Calu3 (cell line): Measurements from ENCODE around the gene EFCAB8. TPM values are rescaled to one million over a fixed set of nuclear protein-coding genes. Genes with fewer than 3 reads are reported as not detected.

Source experiments
- BruUV-seq: library from RNA; stranded (reverse); fragments of 400-500 nt; replicated peaks from 2 replicates; lab custom pipeline; 2021; lab: Mats Ljungman, UMichigan
- CTCF ChIA-PET: fragments of 300-600 bp; sonication (Branson Sonifier 250); formaldehyde crosslinking; loops from one replicate; lab custom pipeline; 2022; ENCODE audit warnings: antibody characterized with exemption; lab: Charles Lee
- DNase-seq: peaks from one replicate; pipeline ENCODE4 v3.0.0; 2022
- H3K27ac Mint-ChIP-seq: one replicate; pipeline ENCODE4 v1.8.0; 2022; ENCODE audit warnings: mixed read lengths; ENCODE audit not compliant: unreplicated experiment
- H3K27me3 Mint-ChIP-seq: one replicate; pipeline ENCODE4 v1.8.0; 2022; ENCODE audit warnings: mixed read lengths; ENCODE audit not compliant: unreplicated experiment
- H3K36me3 Mint-ChIP-seq: one replicate; pipeline ENCODE4 v1.8.0; 2022; ENCODE audit warnings: mild to moderate bottlenecking, moderate library complexity, mixed read lengths; ENCODE audit not compliant: insufficient read depth, unreplicated experiment
- H3K4me1 Mint-ChIP-seq: one replicate; pipeline ENCODE4 v1.8.0; 2022; ENCODE audit warnings: mild to moderate bottlenecking, low read depth, mixed read lengths; ENCODE audit not compliant: unreplicated experiment
- H3K4me3 Mint-ChIP-seq: one replicate; pipeline ENCODE4 v1.8.0; 2022; ENCODE audit warnings: mild to moderate bottlenecking, low read depth, moderate library complexity, mixed read lengths; ENCODE audit not compliant: unreplicated experiment
- H3K9me3 Mint-ChIP-seq: one replicate; pipeline ENCODE4 v1.8.0; 2022; ENCODE audit warnings: low read depth, mixed read lengths; ENCODE audit not compliant: unreplicated experiment
- intact Hi-C: fragments of 100-400 bp; cut with micrococcal nuclease; formaldehyde crosslinking; loops from one replicate; pipeline ENCODE4 v1.10.0; 2022; ENCODE audit not compliant: unreplicated experiment
- total RNA-seq: library from RNA; stranded (reverse); gene quantifications from 2 replicates; pipeline ENCODE4 v1.2.3, GENCODE V29; 2022
- TF ChIP-seq, protein P1 (sequence below): fragments of 200-600 bp; IDR thresholded peaks from one replicate; pipeline ENCODE4 v1.8.0; 2022; ENCODE audit warnings: antibody characterized with exemption; ENCODE audit not compliant: unreplicated experiment

EFCAB8 gene
- total RNA-seq, 1 experiment from 2014 or later, result 1.1 TPM

DNA sequence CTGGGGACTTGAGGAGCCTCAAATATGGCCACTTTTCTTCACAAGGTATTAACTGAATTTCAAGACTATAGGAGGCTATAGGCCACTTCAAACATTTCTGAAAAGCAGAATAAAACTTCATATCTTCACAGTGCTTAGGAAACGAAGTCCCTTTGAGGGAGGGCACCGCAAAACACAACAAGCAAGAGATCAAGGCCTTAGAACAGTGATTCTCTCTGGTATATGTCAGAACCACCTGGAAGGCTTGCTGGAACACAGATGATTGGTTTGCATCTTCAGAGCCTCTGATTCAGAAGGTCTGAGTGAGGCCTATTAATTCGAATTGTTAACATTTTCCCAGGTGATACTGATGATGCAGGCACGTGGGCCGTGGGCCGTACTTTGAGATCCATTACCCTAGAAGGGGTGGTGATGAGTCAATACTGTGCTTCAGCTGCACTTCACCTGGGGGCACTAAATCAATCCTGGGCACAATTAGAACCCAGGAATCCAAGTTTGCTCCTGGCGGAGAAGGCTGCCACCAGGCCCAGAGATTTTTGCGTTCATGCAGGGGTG lies 134.8 kb downstream of the EFCAB8 start:
- H3K27me3 Mint-ChIP-seq, result peaks cover 83% of the 10 kb centered on the region
- intact Hi-C loops, result no loop called here
- no peaks in the 10 kb centered on the region for H3K4me1 Mint-ChIP-seq
- no peaks in the 10 kb centered on the region for H3K36me3 Mint-ChIP-seq
- CTCF ChIA-PET, result no interaction called here
- DNase-seq, result no peak
- TF ChIP-seq, protein P1, sequence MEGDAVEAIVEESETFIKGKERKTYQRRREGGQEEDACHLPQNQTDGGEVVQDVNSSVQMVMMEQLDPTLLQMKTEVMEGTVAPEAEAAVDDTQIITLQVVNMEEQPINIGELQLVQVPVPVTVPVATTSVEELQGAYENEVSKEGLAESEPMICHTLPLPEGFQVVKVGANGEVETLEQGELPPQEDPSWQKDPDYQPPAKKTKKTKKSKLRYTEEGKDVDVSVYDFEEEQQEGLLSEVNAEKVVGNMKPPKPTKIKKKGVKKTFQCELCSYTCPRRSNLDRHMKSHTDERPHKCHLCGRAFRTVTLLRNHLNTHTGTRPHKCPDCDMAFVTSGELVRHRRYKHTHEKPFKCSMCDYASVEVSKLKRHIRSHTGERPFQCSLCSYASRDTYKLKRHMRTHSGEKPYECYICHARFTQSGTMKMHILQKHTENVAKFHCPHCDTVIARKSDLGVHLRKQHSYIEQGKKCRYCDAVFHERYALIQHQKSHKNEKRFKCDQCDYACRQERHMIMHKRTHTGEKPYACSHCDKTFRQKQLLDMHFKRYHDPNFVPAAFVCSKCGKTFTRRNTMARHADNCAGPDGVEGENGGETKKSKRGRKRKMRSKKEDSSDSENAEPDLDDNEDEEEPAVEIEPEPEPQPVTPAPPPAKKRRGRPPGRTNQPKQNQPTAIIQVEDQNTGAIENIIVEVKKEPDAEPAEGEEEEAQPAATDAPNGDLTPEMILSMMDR, result no peak
- no peak overlapping the region for H3K27ac Mint-ChIP-seq
- BruUV-seq, result no TSS peak
- peaks cover 5% of the 10 kb centered on the region for H3K9me3 Mint-ChIP-seq
- no peak overlapping the region for H3K4me3 Mint-ChIP-seq

DNA sequence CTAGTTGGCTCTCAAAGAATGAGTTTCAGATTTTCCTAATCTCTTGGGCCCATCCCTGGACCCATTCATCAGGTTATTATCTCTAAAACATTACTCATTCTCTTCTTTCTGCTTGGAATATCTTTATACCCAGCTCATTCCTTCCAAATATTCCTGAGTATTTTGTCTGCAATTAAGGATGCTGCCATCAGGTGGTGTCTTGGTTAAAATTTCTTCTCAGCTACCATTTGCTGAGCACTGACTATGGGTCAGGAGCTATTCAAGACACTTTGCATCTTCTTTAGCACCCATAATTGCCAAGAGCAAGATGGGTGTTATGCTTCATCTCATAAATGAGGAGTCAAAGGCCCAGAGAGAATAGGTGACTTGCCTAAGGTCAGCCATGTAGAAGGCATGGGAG lies 137.1 kb downstream of the EFCAB8 start:
- intact Hi-C loops, result no loop called here
- H3K9me3 Mint-ChIP-seq, result peaks cover 5% of the 10 kb centered on the region

DNA sequence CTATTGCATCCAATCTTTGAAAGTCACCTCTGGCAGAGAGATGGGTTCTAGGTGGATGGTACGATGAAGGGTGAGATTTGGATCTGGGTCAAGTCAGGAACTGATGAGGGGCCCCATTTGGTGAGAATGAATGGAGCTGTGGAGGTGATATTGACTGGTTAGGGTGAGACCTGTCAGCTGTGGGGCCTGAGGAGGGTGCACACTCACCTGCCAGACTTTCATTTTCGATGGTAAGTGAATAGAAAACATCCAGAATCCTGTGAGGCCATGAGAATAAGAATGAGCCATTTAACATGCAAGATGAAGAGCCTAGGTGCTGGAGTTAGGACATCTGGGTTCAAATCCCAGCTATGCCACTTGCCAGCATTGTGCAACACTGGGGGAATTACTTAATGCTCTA lies 138.7 kb downstream of the EFCAB8 start:
- Mint-ChIP-seq H3K4me3 (no peak overlapping the region), H3K4me1 (no peaks in the 10 kb centered on the region), H3K9me3 (peaks cover 5% of the 10 kb centered on the region), H3K27me3 (peaks cover 92% of the 10 kb centered on the region), H3K36me3 (no peaks in the 10 kb centered on the region), H3K27ac (no peak overlapping the region)
- TF ChIP-seq, protein P1, result no peak
- no peak for DNase-seq
- BruUV-seq, result no TSS peak
- CTCF ChIA-PET, result no interaction called here
- intact Hi-C loops, result no loop called here

More for the DNA sequence above, 137.1 kb downstream of the EFCAB8 start:
- CTCF ChIA-PET, result no interaction called here
- H3K27me3 Mint-ChIP-seq, result peaks cover 92% of the 10 kb centered on the region
- no peaks in the 10 kb centered on the region for H3K4me1 Mint-ChIP-seq
- no peak overlapping the region for H3K27ac Mint-ChIP-seq
- no peaks in the 10 kb centered on the region for H3K36me3 Mint-ChIP-seq
- no TSS peak for BruUV-seq
- TF ChIP-seq, protein P1, result no peak
- H3K4me3 Mint-ChIP-seq, result no peak overlapping the region
- no peak for DNase-seq

- H3K27ac Mint-ChIP-seq, result no peak overlapping the region
- CTCF ChIA-PET, result interaction anchor here (0.5 to 1.2 kb wide), 5 partner anchors 10 to 74 kb away, joined by 3 to 4 read pairs (median 3); no protein-coding TSS in a partner anchor
- H3K36me3 Mint-ChIP-seq, result no peaks in the 10 kb centered on the region
- TF ChIP-seq, protein P1, result no peak
- H3K4me3 Mint-ChIP-seq, result no peak overlapping the region
- no peaks in the 10 kb centered on the region for H3K4me1 Mint-ChIP-seq
- H3K27me3 Mint-ChIP-seq, result peaks cover 81% of the 10 kb centered on the region
- no peak for DNase-seq
- peaks cover 5% of the 10 kb centered on the region for H3K9me3 Mint-ChIP-seq
- intact Hi-C loops, result no loop called here
- BruUV-seq, result no TSS peak
Observed at GRCh38 chr20:32999603-33000250, 141.0 kb downstream of the EFCAB8 start.
